Measurements from ENCODE around the gene WDR27.

The WDR27 gene

GRCh38 chr6:169545982-169546381 is 155.8 kb downstream of the WDR27 start:
- no peak for TF ChIP-seq TAF1 (IDR thresholded peaks at IDR 0.05; ENCODE audit: borderline replicate concordance, insufficient read depth, low read length)
- TF ChIP-seq SIN3A (IDR thresholded peaks at IDR 0.05; ENCODE audit: borderline replicate concordance, insufficient read depth, low read length): no peak
- TF ChIP-seq REST (IDR thresholded peaks at IDR 0.05; ENCODE audit: insufficient read depth in 1 of 2, low read depth in 2 of 2, low read length in 2 of 2): no peak
- no peak for TF ChIP-seq POLR2AphosphoS5 (IDR thresholded peaks at IDR 0.05; ENCODE audit: low read depth, low read length)
- no peak for TF ChIP-seq FOXP2 (optimal IDR thresholded peaks at IDR 0.05; ENCODE audit: borderline replicate concordance, extremely low read depth, extremely low read length, insufficient read depth)

GRCh38 chr6:169543704-169544103 is 158.1 kb downstream of the WDR27 start:
- TF ChIP-seq POLR2AphosphoS5 (IDR thresholded peaks at IDR 0.05; ENCODE audit: low read depth, low read length): no peak
- no peak for TF ChIP-seq REST (IDR thresholded peaks at IDR 0.05; ENCODE audit: insufficient read depth in 1 of 2, low read depth in 2 of 2, low read length in 2 of 2)
- no peak for TF ChIP-seq TAF1 (IDR thresholded peaks at IDR 0.05; ENCODE audit: borderline replicate concordance, insufficient read depth, low read length)
- TF ChIP-seq SIN3A (IDR thresholded peaks at IDR 0.05; ENCODE audit: borderline replicate concordance, insufficient read depth, low read length): no peak
- TF ChIP-seq FOXP2 (optimal IDR thresholded peaks at IDR 0.05; ENCODE audit: borderline replicate concordance, extremely low read depth, extremely low read length, insufficient read depth): no peak

GRCh38 chr6:169542491-169542890 is 159.3 kb downstream of the WDR27 start:
- TF ChIP-seq POLR2AphosphoS5 (IDR thresholded peaks at IDR 0.05; ENCODE audit: low read depth, low read length) (no peak), FOXP2 (optimal IDR thresholded peaks at IDR 0.05; ENCODE audit: borderline replicate concordance, extremely low read depth, extremely low read length, insufficient read depth) (no peak), REST (IDR thresholded peaks at IDR 0.05; ENCODE audit: insufficient read depth in 1 of 2, low read depth in 2 of 2, low read length in 2 of 2) (no peak), SIN3A (IDR thresholded peaks at IDR 0.05; ENCODE audit: borderline replicate concordance, insufficient read depth, low read length) (no peak), TAF1 (IDR thresholded peaks at IDR 0.05; ENCODE audit: borderline replicate concordance, insufficient read depth, low read length) (no peak)

- TF ChIP-seq FOXP2 (optimal IDR thresholded peaks at IDR 0.05; ENCODE audit: borderline replicate concordance, extremely low read depth, extremely low read length, insufficient read depth) (no peak), POLR2AphosphoS5 (IDR thresholded peaks at IDR 0.05; ENCODE audit: low read depth, low read length) (no peak), TAF1 (IDR thresholded peaks at IDR 0.05; ENCODE audit: borderline replicate concordance, insufficient read depth, low read length) (no peak), SIN3A (IDR thresholded peaks at IDR 0.05; ENCODE audit: borderline replicate concordance, insufficient read depth, low read length) (no peak), REST (IDR thresholded peaks at IDR 0.05; ENCODE audit: insufficient read depth in 1 of 2, low read depth in 2 of 2, low read length in 2 of 2) (no peak)
Observed at GRCh38 chr6:169539176-169539897, 162.5 kb downstream of the WDR27 start.
